Suprapubic skin (tissue), 4 donors: ENCODE results near the gene CBARP.

Source experiments
- CTCF ChIP-seq, 2 donors: fragments of 200-600 bp in 1 of 2; fragments of 450-650 bp in 1 of 2; sonication (generic) in 1 of 2; IDR thresholded peaks; one replicate each; pipeline ENCODE4 v1.5.1; 2016 to 2019; ENCODE audit warnings: antibody characterized with exemption in 2 of 2, mild to moderate bottlenecking in 1 of 2, moderate library complexity in 1 of 2
- EP300 ChIP-seq: sonication (generic); formaldehyde crosslinking; IDR thresholded peaks from one replicate; pipeline ENCODE4 v1.6.1; 2017; ENCODE audit warnings: antibody characterized with exemption
- POLR2A ChIP-seq, 2 donors: fragments of 450-650 bp; IDR thresholded peaks; one replicate each; pipeline ENCODE4 v1.6.1; 2017; ENCODE audit warnings: antibody characterized with exemption in 2 of 2, mild to moderate bottlenecking in 2 of 2, moderate library complexity in 2 of 2
- POLR2AphosphoS5 ChIP-seq, 3 donors: sonication (generic); formaldehyde crosslinking; IDR thresholded peaks; one replicate each; pipeline ENCODE4 v1.6.1; 2017; ENCODE audit warnings: antibody characterized with exemption in 3 of 3

- TF ChIP-seq CTCF (IDR thresholded peaks at IDR 0.05) (no peak), EP300 (no peak), POLR2A (IDR thresholded peaks at IDR 0.05) (no peak), POLR2AphosphoS5 (IDR thresholded peaks at IDR 0.05) (no peak)
Measured at GRCh38 chr19:1239420-1239795, 1.6 kb upstream of the CBARP start.
